GM11168 (cell line): ENCODE results near the gene SYF2.

Experiments used
- in situ Hi-C: fragments of 300-500 bp; cut with MboI; formaldehyde crosslinking; loops from one replicate; pipeline ENCODE4 v1.12.0; 2022; ENCODE audit warnings: low sequenced_read_pairs; ENCODE audit not compliant: unreplicated experiment

Gene SYF2

DNA sequence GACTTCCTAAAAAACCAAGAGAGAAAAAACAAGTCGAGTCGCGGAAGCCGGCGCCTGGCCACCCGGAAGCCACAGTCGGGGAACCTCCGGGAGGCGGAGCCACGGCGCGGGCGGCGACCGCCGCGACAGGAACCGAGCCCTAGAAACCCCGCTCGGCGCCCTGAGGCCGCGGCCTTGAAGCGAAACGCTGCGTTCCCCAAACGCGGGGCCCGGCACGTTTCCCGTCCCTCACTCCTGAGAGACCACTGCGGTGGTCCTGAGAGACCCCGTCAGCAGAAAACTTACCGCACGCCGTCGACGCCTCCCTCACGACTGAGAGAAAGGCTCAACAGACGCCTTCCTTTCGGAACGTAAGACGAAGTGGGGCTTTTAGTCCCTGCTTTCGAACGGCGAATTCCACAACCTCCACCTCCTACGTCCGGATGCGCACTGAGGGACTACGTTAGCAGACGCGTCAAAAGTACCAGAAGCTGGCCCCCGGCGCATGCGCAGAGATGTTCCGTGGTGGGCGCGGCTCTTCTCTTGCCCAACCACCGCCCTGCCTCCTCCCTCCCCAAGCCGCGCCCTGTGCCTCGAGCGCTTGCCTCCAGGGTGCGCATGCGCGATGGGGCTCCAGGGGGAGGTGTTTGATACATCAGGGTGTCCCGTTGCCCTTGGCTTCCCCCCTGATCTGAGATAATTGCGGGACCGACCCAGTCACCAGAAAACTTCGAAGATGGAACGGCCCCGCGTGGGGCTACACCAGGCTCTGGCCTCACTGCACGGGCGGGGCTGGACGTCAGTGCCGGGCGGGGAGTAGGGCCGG is 14.9 kb upstream of the SYF2 start, which contains the start of gene RSRP1:
RSRP1 (minus strand) TSS at position 431 of the 805 bp plus-strand sequence. CDS start 491 bp downstream, outside the sequence.
- in situ Hi-C loops: loop anchor here (25.0 kb wide), 1 partner anchor 565 kb away; the partner anchor contains the start of genes MTFR1L and SELENON

DNA sequence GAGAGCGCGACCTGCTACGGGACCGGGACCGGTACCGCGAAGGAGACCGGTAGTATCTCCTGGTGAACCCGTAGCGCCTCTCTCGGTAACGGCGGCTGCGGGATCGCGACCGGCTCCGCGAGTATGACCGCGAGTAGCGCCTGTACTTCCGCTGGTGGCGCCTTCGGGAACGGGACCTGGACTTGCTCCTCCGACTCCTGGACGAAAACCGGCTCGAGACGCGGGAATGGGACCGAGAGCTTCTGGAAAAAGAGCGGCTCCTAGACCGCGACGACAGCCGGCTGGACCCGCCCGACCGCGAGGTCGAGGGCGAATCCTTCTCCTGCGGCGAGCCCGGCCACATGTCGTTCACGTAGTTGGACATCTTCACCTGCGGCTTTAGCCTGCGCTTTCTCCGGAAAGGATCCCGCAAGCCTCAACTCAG is 14.3 kb upstream of the SYF2 start:
- in situ Hi-C loops: loop anchor here (25.0 kb wide), 1 partner anchor 566 kb away; the partner anchor contains the start of genes MTFR1L and SELENON

DNA sequence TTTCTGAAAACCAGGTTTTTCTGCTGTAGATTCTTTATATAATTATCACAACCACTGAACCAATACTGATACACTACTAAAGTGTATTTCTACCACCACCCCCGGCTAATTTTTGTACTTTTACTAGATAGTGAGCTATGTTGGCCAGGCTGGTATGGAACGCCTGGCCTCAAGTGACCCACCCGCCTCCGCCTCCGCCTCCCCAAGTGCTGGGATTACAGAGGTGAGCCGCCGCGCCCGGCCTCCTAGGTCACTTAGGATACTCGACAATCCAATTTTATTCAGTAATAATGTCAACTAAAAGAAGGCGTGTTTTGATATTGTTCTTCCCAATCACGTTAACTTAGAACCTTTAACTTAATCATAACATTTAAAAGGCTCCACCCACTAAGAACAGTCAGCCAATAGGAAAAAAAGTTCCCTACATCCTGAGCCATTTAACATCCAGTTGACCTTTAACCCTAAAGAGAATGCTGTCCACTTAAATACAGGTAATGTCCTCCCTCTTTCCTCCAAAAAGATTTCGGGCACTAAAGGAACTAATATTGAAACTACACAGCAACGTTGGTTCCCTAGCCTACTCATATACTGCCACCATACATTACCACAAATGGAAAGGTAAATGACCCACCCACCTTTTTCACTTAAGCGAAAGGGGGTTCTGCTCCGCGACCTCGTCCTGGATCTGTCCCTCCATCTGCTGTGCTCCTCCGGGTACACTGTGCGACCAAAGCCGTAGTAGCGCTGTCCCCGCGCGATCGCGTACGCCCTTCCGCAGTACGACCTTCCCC is 13.7 kb upstream of the SYF2 start:
- in situ Hi-C loops: loop anchor here (25.0 kb wide), 1 partner anchor 566 kb away; the partner anchor contains the start of genes MTFR1L and SELENON

DNA sequence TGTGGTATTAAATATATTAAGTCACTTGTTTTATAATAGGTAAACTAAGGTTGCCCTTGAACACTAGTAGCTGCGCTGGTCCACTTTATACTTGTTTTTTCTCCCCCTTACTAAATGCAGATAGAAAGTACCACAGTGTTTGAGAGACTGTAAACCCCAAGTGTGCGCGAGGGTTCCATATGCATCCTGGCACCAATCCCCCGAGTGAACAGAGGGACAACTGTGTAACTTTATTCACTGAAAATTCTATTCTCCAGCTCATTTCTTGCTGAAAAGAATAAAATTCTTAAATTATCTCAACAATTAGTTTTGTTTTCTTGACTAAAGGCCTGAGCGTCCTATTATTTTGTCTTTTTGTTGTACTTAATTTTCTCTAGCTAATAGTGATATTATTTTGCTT is 13.1 kb upstream of the SYF2 start:
- in situ Hi-C loops: loop anchor here (25.0 kb wide), 1 partner anchor 567 kb away; the partner anchor contains the start of genes MTFR1L and SELENON

DNA sequence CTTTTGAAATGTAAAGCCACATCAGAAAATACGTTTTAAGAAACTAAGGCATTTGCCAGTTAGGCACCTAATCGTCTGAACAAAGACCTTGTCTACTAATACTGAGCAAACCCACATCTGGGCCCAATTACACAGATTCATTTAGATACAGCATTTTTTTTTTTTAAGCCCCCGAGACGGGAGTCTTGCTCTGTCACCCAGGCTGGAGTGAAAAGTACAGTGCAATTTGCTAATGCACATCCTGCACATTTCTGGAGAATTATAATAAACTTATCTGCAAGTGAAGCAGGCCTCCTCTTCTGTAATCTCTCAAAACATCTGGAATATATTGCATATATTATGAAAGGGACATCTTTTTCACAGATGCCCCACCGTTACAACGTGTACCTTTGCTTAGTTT is 11.6 kb upstream of the SYF2 start:
- in situ Hi-C loops: loop anchor here (25.0 kb wide), 1 partner anchor 568 kb away; the partner anchor contains the start of genes MTFR1L and SELENON

DNA sequence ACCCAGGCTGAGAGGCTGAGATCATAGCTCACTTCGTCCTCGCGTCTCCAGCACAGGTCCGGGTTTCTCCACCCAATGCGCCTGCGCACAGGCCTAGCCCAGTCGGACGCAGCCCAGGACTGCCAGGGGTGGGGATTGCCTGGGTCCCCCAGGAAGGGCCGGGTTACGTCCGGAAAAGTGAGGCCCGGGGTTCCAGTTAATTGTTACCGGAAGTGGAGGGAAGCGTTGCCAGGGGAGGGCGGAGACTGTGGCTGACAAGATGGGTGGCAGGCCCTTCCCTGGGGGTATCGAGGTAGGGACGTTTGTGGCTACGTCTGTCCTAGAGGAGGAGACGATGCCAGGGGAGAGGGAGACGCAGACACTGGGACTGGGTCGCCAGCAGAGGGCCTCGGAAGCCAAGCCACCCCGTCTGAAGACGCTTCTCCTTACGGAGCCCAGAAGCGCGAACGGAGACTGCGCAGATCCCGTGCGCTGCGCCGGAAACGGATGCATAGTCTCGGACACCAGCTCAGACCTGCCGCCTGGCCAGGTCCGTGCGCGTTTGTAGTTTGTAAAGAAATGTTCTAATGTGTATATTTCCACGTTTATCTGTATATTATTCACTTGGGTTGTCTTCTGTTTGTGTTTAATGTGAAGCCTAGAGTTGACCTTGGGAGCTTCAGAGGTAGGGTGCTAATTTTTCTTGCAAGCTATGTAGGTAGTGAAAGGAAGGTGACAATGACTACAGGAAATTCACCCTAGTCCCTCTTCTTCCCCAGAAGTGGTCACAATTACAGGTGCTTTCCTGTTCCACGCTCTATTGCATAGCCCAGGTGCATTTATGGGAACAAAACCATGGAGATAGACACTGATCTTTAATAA is 7.6 kb upstream of the SYF2 start:
- in situ Hi-C loops: loop anchor here (25.0 kb wide), 1 partner anchor 572 kb away; the partner anchor contains the start of genes MTFR1L and SELENON

DNA sequence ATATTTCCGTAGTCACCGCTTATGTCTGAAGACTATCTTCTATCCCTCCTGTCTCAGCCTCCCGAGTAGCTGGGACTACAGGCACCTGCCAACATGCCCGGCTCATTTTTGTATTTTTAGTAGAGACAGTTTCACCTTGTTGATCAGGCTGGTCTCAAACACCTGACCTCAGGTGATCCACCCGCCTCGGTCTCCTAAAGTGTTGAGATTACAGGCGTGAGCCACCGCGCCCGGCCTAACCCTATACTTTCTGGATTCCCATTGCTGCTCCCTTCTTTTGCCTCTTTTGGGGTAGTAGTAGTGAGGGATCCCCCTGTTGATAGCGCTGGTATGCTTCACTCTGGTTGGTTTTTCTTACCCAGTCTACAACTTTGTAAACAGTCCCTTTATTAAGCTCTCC is 5.7 kb upstream of the SYF2 start:
- in situ Hi-C loops: loop anchor here (25.0 kb wide), 1 partner anchor 574 kb away; the partner anchor contains the start of genes MTFR1L and SELENON

DNA sequence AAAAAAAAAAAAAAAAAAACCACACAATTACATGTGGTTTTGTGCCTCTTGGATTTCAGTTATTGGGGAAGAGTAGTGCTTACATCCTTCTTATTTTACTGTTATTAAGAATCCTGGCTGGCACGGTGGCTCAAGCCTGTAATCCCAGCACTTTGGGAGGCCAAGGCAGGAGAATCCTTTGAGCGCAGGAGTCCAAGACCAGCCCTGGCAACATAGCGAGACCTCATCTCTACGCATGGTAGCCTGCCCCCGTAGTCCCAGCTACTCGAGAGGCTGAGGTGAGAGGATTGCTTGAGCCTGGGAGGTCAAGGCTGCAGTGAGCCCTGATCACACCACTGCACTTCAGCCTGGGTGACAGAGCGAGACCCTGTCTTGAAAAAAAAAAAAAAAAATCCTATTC is 4.0 kb upstream of the SYF2 start:
- in situ Hi-C loops: loop anchor here (25.0 kb wide), 1 partner anchor 576 kb away; the partner anchor contains the start of genes MTFR1L and SELENON

DNA sequence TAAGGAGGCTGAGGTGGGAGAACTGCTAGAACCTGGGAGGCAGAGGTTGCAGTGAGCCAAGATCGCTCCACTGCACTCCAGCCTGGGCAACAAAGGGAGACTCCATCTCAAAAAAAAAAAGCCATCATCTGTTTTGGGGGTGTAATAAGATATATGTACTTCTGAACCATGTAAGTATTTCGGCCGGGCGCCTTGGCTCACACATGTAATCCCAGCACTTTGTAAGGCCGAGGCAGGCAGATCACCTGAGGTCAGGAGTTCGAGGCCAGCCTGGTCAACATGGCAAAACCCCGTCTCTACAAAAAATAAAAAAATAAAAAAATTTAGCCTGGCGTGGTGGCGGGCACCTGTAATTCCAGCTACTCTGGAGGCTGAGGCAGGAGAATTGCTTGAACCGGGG is 3.1 kb upstream of the SYF2 start:
- in situ Hi-C loops: loop anchor here (25.0 kb wide), 1 partner anchor 577 kb away; the partner anchor contains the start of genes MTFR1L and SELENON

DNA sequence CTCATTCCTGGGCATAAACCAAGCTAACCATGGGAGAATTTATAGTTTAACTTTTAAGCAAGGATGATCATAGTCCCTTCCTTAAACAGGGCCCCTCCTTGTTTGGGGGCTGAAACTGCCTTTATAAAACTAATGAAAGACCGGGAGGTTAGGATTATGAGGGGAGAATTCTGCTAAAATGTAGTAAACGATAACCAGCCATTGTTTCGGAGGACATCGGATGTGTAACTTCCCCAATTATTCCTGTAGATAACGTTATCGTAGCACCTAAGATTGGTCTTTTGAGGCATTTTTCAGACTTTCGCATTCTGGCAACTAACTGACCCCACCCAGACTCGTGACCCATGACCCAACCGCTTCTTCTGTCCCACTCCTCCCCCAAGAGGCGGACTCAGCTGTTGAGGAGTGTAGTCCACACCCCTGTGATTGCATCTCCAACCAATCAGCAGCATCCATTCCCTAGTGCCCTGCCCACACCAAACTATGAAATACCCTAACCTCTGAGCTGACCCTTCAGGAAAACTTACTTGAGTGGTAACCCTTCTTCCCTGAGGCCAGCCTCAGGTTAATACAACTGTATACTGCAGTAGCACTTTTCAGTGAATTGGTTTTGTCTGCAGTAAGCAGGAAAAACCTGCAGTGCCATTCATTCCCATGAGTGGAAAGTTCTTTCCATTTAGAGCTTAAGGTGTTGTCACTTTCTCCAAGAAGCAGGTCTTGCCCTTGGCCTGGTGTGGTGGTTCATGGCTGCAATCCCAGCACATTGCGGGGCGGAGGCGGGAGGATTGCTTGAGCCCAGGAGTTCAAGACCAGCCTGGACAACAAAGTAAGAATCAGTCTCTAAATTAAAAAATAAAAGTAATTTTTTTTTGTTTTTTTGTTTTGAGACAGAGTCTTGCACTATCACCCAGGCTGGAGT is 823 bp upstream of the SYF2 start:
- in situ Hi-C loops: loop anchor here (25.0 kb wide), 1 partner anchor 579 kb away; the partner anchor contains the start of genes MTFR1L and SELENON

DNA sequence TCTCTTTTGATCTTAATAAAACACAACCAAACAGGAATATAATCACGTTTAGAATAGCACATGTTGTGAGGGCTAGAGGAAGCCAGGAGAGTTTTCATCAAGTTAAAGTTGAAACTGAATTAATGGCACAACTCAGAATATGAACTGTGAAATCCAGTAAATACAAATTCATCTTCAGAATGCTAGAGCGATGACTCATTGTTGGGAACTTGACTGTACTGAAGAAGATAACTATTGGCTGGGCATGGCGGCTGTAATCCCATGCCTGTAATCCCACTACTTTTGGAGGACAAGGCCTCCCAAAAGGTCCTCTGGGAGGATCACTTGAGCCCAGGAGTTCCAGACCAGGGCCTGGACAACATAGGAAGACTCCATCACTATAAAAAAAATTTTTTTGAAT is 8.8 kb downstream of the SYF2 start:
- in situ Hi-C loops: no loop called here

DNA sequence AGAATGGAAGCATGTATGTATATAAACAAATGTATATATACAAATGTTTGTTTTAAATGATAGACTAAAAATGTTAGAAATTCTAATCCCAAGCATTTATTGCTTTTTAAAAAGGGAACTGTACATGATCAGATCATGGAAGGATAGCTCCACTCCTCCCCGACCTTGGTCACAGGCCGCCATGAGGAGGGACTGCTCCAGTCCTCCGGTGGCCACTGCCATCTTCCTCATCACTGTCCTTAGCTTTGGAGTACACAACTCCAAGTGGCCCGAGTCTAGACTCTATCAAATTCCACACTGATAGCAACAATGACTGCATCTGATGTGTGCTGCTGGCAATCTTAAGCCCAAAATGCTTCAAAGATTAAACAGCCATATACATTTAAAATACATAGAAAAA is 9.7 kb downstream of the SYF2 start:
- in situ Hi-C loops: no loop called here

DNA sequence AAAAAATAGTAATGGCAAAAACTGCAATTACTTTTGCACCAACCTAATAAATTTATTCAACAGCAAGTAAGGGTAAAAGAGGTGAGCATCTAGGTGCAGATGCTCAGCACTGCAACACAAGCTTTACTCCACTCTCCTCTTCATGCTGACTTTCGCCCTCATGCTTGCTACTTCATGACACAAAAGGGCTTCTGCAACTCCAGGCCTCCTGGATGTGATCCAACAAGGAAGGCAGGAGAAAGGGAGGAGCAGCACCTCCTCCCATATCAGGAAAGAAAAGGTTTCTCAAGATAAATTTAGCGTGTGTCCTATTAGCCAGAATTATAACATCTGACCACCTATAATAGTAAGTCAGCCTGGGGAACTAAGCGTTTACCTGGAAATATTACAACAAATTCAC is 11.6 kb downstream of the SYF2 start:
- in situ Hi-C loops: no loop called here

DNA sequence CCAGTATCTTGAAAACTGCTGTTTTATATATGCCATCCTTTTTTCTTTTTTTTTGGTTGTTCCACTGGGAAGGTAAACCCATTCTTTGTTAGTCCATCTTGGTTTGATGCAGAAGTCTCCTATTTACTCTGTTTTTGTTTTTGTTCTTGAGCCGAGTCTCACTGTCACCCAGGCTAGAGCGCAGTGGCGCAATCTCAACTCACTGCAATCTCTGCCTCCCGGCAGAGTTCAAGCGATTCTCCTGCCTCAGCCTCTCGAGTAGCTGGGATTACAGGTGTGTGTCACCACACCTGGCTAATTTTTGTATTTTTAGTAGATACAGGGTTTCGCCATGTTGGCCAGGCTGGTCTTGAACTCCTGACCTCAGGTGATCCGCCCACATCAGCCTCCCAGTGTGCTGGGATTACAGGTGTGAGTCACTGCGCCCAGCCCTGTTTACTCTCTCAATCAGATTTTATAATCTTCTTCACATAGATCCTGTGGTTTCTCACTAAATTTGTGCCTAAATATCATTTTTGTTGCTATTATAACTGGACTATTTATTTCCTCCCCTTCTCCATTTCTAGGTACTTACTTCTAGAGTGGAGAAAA is 12.5 kb downstream of the SYF2 start:
- in situ Hi-C loops: no loop called here

DNA sequence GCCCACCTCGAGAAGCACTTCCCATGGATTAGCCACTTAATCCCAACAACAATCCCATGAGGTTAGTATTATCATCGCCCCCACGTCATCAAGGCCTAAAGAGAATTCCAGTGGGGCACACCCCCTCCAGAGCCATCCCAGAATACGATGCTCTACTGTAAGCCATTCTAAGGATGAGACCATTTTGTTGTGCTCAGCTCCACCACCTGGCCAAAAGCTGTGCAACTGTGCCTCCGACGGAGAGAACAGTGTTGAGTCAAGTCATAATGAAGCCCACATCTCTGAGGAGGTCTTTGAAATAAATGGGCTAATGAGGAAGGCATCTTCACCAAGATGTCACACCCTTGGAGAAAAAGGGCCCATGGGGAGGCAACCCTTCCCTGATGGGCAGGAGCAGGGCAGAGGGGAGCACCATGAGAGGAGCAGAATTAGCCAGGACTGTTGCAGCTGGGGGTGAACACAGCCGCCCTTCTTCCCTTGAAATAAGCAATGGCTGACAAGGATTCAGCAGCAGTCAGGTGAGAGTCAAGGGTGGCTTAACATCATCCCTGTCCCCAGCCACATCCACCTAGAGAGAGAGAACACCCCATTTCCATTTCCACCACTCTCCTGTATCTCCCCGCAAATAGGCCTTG is 14.6 kb downstream of the SYF2 start:
- in situ Hi-C loops: no loop called here

DNA sequence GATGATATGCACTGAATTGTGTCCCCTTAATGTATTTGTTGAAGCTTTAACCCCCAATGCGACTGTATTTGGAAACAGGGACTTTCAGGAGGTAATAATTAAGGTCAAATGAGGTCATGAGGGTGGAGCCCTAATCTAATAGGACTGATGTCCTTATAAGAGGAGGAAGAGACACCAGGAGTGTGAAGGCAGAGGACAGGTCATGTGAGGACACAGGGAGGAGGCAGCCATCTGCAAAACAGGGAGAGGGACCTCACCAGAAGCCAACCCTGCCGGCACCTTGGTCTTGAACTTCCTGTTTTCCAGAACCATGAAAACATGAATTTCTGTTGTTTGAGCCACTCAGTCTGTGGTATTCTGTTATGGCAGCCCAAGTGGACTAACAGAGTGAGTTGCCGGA is 15.3 kb downstream of the SYF2 start:
- in situ Hi-C loops: no loop called here

DNA sequence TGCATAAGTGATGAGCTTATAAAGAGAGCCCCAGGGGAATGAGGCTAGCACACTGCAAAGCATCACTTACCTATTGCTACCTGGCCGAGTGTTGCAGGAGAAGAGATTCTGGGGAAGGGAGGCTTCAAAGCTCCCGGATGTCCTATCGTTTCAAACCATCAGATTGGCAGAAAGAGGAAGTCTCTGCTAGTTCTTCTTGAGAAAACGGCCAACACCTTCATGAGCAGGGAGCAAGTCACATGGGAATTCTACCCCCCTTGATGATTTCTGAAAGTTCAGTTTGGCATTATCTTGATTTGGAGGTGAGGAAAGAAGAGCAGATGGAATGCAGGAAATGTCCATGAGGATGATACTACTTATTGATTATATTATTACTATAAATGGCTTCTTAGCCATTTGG is 16.2 kb downstream of the SYF2 start:
- in situ Hi-C loops: no loop called here

DNA sequence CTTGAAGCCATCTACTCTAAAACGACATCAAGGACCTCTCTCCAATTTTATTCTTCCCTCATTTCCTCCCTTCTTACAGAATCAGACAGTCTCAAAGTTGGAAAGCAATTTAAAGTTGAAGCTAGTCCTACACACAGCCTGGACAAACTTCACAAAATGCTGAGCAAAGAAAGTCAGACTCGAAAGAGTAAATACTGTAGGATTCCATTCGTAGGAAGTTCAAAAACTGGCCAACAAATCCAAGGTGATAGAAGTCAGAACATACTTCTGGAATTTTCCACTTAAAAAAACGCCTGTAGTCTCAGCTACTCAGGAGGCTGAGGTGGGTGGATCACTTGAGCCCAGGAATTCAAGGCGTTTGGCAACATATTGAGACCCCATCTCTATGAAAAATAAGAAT is 19.6 kb downstream of the SYF2 start:
- in situ Hi-C loops: no loop called here
